ENCODE measurements around the gene SMYD3.

DNA sequence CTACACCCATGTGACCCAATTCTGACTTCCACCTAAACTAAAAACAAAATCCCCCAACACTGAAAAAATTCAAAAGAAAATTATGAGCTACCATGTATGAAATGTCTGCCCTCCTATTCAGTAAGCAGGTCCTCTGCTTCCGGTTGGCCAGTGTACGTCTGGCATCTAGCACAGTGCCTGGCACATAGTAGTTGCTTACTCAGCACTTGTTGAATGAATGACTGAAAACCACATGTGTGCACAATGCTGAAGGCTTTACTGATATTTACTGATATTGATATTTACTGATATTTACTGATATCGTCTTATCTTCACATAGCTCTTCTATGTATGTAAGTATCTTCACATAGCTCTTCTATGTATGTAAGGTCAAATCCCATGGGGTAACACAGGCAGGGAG lies 642.2 kb downstream of the SMYD3 start:
- TF ChIP-seq, protein P1, sequence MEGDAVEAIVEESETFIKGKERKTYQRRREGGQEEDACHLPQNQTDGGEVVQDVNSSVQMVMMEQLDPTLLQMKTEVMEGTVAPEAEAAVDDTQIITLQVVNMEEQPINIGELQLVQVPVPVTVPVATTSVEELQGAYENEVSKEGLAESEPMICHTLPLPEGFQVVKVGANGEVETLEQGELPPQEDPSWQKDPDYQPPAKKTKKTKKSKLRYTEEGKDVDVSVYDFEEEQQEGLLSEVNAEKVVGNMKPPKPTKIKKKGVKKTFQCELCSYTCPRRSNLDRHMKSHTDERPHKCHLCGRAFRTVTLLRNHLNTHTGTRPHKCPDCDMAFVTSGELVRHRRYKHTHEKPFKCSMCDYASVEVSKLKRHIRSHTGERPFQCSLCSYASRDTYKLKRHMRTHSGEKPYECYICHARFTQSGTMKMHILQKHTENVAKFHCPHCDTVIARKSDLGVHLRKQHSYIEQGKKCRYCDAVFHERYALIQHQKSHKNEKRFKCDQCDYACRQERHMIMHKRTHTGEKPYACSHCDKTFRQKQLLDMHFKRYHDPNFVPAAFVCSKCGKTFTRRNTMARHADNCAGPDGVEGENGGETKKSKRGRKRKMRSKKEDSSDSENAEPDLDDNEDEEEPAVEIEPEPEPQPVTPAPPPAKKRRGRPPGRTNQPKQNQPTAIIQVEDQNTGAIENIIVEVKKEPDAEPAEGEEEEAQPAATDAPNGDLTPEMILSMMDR (IDR thresholded peaks at IDR 0.05), result no peak
- TF ChIP-seq EP300 (IDR thresholded peaks at IDR 0.05) (no peak), POLR2A (IDR thresholded peaks at IDR 0.05) (no peak)
